ENCODE data around the gene SH3D21.

SH3D21 gene

GRCh38 chr1:36273024-36273423, 33.1 kb upstream of the SH3D21 start:
- Histone ChIP-seq H3K27ac (replicated peaks) (no peak overlapping the region), H3K27me3 (ENCODE audit: insufficient read depth, poor library complexity, severe bottlenecking) (no peaks in the 10 kb centered on the region), H3K4me3 (replicated peaks; ENCODE audit: insufficient read depth, low read length) (no peak overlapping the region)
- DNase-seq (ENCODE audit: low read depth in 1 of 2, low spot score in 1 of 2): no peak
- TF ChIP-seq POLR2AphosphoS5 (IDR thresholded peaks at IDR 0.05; ENCODE audit: low read depth): no peak
- TF ChIP-seq SPI1 (IDR thresholded peaks at IDR 0.05; ENCODE audit: borderline replicate concordance, low read depth): no peak
- TF ChIP-seq CTCF (IDR thresholded peaks at IDR 0.05; ENCODE audit: insufficient read depth, low read length): no peak
- no peak for TF ChIP-seq GABPA (IDR thresholded peaks at IDR 0.05; ENCODE audit: low read depth)
- TF ChIP-seq REST (IDR thresholded peaks at IDR 0.05; ENCODE audit: insufficient replicate concordance, low read depth): no peak

- TF ChIP-seq REST (IDR thresholded peaks at IDR 0.05; ENCODE audit: insufficient replicate concordance, low read depth) (no peak), SPI1 (IDR thresholded peaks at IDR 0.05; ENCODE audit: borderline replicate concordance, low read depth) (no peak), CTCF (IDR thresholded peaks at IDR 0.05; ENCODE audit: insufficient read depth, low read length) (no peak), POLR2AphosphoS5 (IDR thresholded peaks at IDR 0.05; ENCODE audit: low read depth) (no peak), GABPA (IDR thresholded peaks at IDR 0.05; ENCODE audit: low read depth) (no peak)
- H3K27me3 ChIP-seq (ENCODE audit: insufficient read depth, poor library complexity, severe bottlenecking): no peaks in the 10 kb centered on the region
- no peak for DNase-seq (ENCODE audit: low read depth in 1 of 2, low spot score in 1 of 2)
- no peak overlapping the region for H3K4me3 ChIP-seq (replicated peaks; ENCODE audit: insufficient read depth, low read length)
- H3K27ac ChIP-seq (replicated peaks): no peak overlapping the region
These were observed 32.0 kb upstream of the SH3D21 start for GRCh38 chr1:36274201-36274600.

GRCh38 chr1:36276688-36277087, 29.5 kb upstream of the SH3D21 start:
- no peak overlapping the region for H3K27ac ChIP-seq (replicated peaks)

More at GRCh38 chr1:36276688-36277087, 29.5 kb upstream of the SH3D21 start:
- no peak for DNase-seq (ENCODE audit: low read depth in 1 of 2, low spot score in 1 of 2)
- Histone ChIP-seq H3K27me3 (ENCODE audit: insufficient read depth, poor library complexity, severe bottlenecking) (no peaks in the 10 kb centered on the region), H3K4me3 (replicated peaks; ENCODE audit: insufficient read depth, low read length) (no peak overlapping the region)
- no peak for TF ChIP-seq REST (IDR thresholded peaks at IDR 0.05; ENCODE audit: insufficient replicate concordance, low read depth)
- TF ChIP-seq SPI1 (IDR thresholded peaks at IDR 0.05; ENCODE audit: borderline replicate concordance, low read depth): no peak
- TF ChIP-seq CTCF (IDR thresholded peaks at IDR 0.05; ENCODE audit: insufficient read depth, low read length): no peak
- no peak for TF ChIP-seq GABPA (IDR thresholded peaks at IDR 0.05; ENCODE audit: low read depth)
- TF ChIP-seq POLR2AphosphoS5 (IDR thresholded peaks at IDR 0.05; ENCODE audit: low read depth): no peak

Data from HL-60 (cell line).